Measurements from ENCODE around the gene ZAR1L.
A peak's percentile ranks its signal among the peaks of the same experiment; 100 is the strongest.

Gene ZAR1L

GRCh38 chr13:32298695-32299094 lies 16.5 kb downstream of the ZAR1L start:
- Histone ChIP-seq H3K36me3 (ENCODE audit: low read depth) (no peaks in the 10 kb centered on the region), H3K27me3 (ENCODE audit: insufficient read depth, poor library complexity, severe bottlenecking) (no peaks in the 10 kb centered on the region), H3K4me3 (ENCODE audit: severe bottlenecking) (no peak overlapping the region), H3K9me3 (ENCODE audit: severe bottlenecking) (no peaks in the 10 kb centered on the region), H3K27ac (ENCODE audit: poor library complexity, severe bottlenecking) (no peak overlapping the region), H3K4me1 (ENCODE audit: insufficient read depth, poor library complexity, severe bottlenecking) (no peaks in the 10 kb centered on the region)
- TF ChIP-seq CTCF (IDR thresholded peaks at IDR 0.05; ENCODE audit: poor library complexity, severe bottlenecking), result no peak
- ATAC-seq (ENCODE audit: low read depth) (no peak), DNase-seq (ENCODE audit: low spot score) (no peak)

- Histone ChIP-seq H3K4me1 (ENCODE audit: insufficient read depth, poor library complexity, severe bottlenecking) (no peaks in the 10 kb centered on the region), H3K36me3 (ENCODE audit: low read depth) (no peaks in the 10 kb centered on the region), H3K27ac (ENCODE audit: poor library complexity, severe bottlenecking) (no peak overlapping the region), H3K9me3 (ENCODE audit: severe bottlenecking) (no peaks in the 10 kb centered on the region), H3K4me3 (ENCODE audit: severe bottlenecking) (no peak overlapping the region), H3K27me3 (ENCODE audit: insufficient read depth, poor library complexity, severe bottlenecking) (no peaks in the 10 kb centered on the region)
- TF ChIP-seq CTCF (IDR thresholded peaks at IDR 0.05; ENCODE audit: poor library complexity, severe bottlenecking), result no peak
- ATAC-seq (ENCODE audit: low read depth), result no peak
- no peak for DNase-seq (ENCODE audit: low spot score)
Observed at GRCh38 chr13:32297206-32297605, 18.0 kb downstream of the ZAR1L start.

GRCh38 chr13:32285633-32285965 lies 29.6 kb downstream of the ZAR1L start:
- no peaks in the 10 kb centered on the region for H3K4me1 ChIP-seq (ENCODE audit: insufficient read depth, poor library complexity, severe bottlenecking)
- no peak overlapping the region for H3K27ac ChIP-seq (ENCODE audit: poor library complexity, severe bottlenecking)
- no peaks in the 10 kb centered on the region for H3K36me3 ChIP-seq (ENCODE audit: low read depth)
- TF ChIP-seq CTCF (IDR thresholded peaks at IDR 0.05; ENCODE audit: poor library complexity, severe bottlenecking), result no peak
- no peaks in the 10 kb centered on the region for H3K9me3 ChIP-seq (ENCODE audit: severe bottlenecking)
- DNase-seq (ENCODE audit: low spot score) (no peak), ATAC-seq (ENCODE audit: low read depth) (no peak)
- H3K4me3 ChIP-seq (ENCODE audit: severe bottlenecking), result no peak overlapping the region
- H3K27me3 ChIP-seq (ENCODE audit: insufficient read depth, poor library complexity, severe bottlenecking), result no peaks in the 10 kb centered on the region

- no peaks in the 10 kb centered on the region for H3K9me3 ChIP-seq (ENCODE audit: severe bottlenecking)
- peak; percentile 12; the same call in 1 of the 3 replicates for ATAC-seq (ENCODE audit: low read depth)
- no peak for DNase-seq (ENCODE audit: low spot score)
- no peak overlapping the region for H3K27ac ChIP-seq (ENCODE audit: poor library complexity, severe bottlenecking)
- no peaks in the 10 kb centered on the region for H3K36me3 ChIP-seq (ENCODE audit: low read depth)
- no peaks in the 10 kb centered on the region for H3K27me3 ChIP-seq (ENCODE audit: insufficient read depth, poor library complexity, severe bottlenecking)
- no peak overlapping the region for H3K4me3 ChIP-seq (ENCODE audit: severe bottlenecking)
- TF ChIP-seq CTCF (IDR thresholded peaks at IDR 0.05; ENCODE audit: poor library complexity, severe bottlenecking), result no peak
- H3K4me1 ChIP-seq (ENCODE audit: insufficient read depth, poor library complexity, severe bottlenecking), result no peaks in the 10 kb centered on the region
Observed at GRCh38 chr13:32284927-32285632, 30.1 kb downstream of the ZAR1L start.

- no peak for TF ChIP-seq CTCF (IDR thresholded peaks at IDR 0.05; ENCODE audit: poor library complexity, severe bottlenecking)
- ATAC-seq (ENCODE audit: low read depth), result no peak
- DNase-seq (ENCODE audit: low spot score), result no peak
- Histone ChIP-seq H3K27me3 (ENCODE audit: insufficient read depth, poor library complexity, severe bottlenecking) (no peaks in the 10 kb centered on the region), H3K27ac (ENCODE audit: poor library complexity, severe bottlenecking) (no peak overlapping the region), H3K4me3 (ENCODE audit: severe bottlenecking) (no peak overlapping the region), H3K4me1 (ENCODE audit: insufficient read depth, poor library complexity, severe bottlenecking) (no peaks in the 10 kb centered on the region), H3K9me3 (ENCODE audit: severe bottlenecking) (no peaks in the 10 kb centered on the region), H3K36me3 (ENCODE audit: low read depth) (no peaks in the 10 kb centered on the region)
Observed at GRCh38 chr13:32282096-32282711, 33.0 kb downstream of the ZAR1L start.

Data from RWPE2 (cell line).